ENCODE results near the gene MICAL3.

The MICAL3 gene

GRCh38 chr22:17743661-17744411 lies 280.5 kb downstream of the MICAL3 start:
- no peak for DNase-seq

- peak; percentile 84 for DNase-seq
Measured at GRCh38 chr22:17742527-17742902, 281.8 kb downstream of the MICAL3 start.

- DNase-seq = no peak
Measured at GRCh38 chr22:17741866-17742526, 282.4 kb downstream of the MICAL3 start.

- DNase-seq = no peak
Measured at GRCh38 chr22:17739196-17739975, 285.0 kb downstream of the MICAL3 start.

- no peak for DNase-seq
Measured at GRCh38 chr22:17738386-17739128, 285.8 kb downstream of the MICAL3 start.
